GM12875 (cell line): ENCODE data around the gene APBA2.

ENCODE experiments used
- H3K4me3 ChIP-seq: one replicate; pipeline ENCODE4 v1.5.1; 2011; ENCODE audit warnings: low read depth, low read length, control low read depth
- TF ChIP-seq, protein P1 (sequence below): IDR thresholded peaks from 2 replicates; pipeline ENCODE4 v1.5.1; 2011; ENCODE audit warnings: low read depth, mild to moderate bottlenecking, control low read depth, inconsistent platforms, low read length, moderate library complexity, borderline replicate concordance; ENCODE audit not compliant: insufficient read depth

Gene APBA2

DNA sequence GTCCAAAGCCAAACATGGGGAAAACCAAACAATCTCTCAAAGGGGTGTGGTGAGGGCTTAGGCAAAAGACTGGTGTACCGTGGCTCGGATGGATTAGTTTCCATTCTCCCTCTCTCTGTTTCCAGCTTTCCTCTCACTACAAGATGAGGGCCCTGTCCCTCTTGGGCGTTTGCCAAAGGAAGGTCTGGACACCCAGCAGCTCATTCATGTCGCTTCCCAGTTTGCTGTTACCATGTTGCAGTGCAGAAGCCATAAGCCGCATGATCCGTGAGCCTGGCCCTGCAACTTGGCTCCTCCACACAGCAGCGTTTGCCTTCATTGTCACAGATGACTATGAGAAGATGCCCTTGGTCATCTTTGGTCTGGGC is 92.2 kb downstream of the APBA2 start:
- TF ChIP-seq, protein P1, sequence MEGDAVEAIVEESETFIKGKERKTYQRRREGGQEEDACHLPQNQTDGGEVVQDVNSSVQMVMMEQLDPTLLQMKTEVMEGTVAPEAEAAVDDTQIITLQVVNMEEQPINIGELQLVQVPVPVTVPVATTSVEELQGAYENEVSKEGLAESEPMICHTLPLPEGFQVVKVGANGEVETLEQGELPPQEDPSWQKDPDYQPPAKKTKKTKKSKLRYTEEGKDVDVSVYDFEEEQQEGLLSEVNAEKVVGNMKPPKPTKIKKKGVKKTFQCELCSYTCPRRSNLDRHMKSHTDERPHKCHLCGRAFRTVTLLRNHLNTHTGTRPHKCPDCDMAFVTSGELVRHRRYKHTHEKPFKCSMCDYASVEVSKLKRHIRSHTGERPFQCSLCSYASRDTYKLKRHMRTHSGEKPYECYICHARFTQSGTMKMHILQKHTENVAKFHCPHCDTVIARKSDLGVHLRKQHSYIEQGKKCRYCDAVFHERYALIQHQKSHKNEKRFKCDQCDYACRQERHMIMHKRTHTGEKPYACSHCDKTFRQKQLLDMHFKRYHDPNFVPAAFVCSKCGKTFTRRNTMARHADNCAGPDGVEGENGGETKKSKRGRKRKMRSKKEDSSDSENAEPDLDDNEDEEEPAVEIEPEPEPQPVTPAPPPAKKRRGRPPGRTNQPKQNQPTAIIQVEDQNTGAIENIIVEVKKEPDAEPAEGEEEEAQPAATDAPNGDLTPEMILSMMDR, result no peak
- no peak overlapping the region for H3K4me3 ChIP-seq

DNA sequence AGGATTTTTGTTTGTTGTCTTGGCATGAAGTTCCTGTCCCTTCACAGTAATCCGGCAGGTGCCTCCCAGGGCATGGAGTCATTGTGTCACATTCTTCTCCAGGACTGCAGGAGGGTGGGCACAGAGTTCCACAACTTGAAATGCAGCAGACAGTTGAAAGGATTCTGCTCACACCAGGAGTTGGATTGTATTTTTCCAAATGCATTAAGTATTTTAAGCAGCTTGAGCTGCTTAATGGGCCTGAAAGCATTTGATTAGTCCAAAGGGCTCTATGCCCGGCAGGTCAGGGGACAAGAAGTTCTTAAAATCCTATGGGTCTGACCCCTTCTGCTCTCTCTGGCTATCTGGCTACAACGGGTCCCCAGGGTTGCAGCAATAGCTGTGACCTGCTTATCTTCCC is 92.9 kb downstream of the APBA2 start:
- TF ChIP-seq, protein P1, result no peak
- no peak overlapping the region for H3K4me3 ChIP-seq

DNA sequence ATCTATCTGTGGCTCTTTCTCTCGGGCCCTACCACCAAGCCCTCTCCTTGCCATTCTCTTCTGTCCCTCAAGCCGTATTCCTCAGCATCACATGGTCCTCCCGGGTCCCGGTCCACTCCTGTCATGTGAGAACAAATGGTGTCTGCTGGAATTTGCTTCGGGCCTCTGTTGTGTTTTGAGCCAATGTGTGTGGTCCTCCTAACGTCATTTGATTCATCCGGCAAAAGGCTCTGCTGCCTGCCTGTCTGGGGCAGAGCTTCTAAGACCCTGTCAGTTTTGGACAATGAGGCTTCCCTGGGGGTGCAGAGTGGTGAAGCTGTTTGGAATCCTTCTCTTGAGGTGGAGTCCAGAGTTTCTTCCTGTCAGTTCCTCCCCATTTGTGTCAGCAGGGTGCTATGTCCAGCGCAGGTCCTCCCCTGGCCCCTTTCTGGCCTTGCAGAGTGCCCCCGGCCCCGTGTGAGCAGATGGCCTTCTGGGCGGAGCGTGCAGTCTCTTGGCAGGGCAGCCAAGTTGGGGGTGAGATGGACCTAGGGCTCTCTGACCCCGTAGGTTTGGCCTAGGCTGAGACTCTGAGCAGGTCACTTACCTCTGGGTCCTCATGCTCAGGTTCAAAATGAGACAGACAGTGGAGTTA is 93.6 kb downstream of the APBA2 start:
- TF ChIP-seq, protein P1, result no peak
- no peak overlapping the region for H3K4me3 ChIP-seq

DNA sequence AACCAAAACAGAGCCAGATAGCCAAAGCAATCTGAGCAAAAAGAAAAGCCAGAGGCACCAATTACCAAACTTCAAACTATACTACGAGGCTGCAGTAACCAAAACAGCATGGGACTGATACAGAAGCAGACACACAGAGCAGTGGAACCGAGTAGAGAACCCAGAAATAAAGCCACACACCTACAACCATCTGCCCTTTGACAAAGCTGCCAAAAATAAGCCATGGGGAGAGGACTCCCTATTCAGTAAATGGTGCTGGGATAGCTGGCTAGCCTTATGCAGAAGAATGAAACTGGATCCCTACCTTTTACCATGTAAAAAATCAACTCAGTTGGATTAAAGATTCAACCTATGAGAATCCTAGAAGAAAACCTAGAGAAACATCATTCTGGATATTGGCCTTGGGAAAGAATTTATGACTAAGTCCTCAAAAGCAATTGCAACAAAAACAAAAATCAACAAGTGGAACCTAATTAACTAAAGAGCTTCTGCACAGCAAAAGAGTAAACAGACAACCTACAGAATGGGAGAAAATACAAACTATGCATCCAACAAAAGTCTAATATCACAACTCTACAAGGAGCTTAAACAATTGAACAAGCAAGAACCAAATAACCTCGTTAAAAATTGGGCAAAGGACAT is 95.1 kb downstream of the APBA2 start:
- TF ChIP-seq, protein P1, result no peak
- H3K4me3 ChIP-seq, result no peak overlapping the region

DNA sequence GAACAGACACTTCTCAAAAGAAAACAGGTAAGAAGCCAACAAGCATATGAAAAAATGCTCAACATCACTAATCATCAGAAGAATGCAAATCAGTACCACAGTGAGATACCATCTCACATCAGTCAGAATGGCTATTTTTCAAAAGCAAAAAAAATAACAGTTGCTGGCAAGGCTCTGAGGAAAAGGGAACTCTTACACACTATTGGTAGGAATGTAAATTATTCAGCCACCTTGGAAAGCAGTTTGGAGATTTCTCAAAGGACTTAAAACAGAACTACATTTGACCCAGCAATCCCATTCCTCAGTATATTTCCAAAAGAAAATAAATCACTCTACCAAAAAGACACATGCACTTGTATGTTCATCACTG is 95.6 kb downstream of the APBA2 start:
- TF ChIP-seq, protein P1, result no peak

DNA sequence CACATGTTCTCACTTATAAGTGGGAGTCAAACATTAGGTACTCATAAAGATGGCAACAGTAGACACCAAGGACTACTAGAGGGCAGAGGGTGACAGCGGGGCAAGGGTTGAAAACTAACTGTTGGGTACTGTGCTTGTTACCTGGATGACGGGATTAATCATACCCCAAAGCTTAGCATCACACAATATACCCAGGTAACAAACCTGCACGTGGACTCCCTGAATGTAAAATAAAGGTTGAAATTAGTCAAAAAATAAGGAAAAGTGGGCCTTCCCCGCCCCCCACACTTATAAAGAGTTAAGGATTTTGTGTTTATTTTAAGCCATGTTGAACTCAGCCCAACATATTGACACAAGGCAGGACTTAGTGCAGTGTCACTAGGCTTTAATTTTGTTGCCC is 96.1 kb downstream of the APBA2 start:
- H3K4me3 ChIP-seq, result no peak overlapping the region
- TF ChIP-seq, protein P1, result no peak

More for the DNA sequence above, 95.6 kb downstream of the APBA2 start:
- no peak overlapping the region for H3K4me3 ChIP-seq

DNA sequence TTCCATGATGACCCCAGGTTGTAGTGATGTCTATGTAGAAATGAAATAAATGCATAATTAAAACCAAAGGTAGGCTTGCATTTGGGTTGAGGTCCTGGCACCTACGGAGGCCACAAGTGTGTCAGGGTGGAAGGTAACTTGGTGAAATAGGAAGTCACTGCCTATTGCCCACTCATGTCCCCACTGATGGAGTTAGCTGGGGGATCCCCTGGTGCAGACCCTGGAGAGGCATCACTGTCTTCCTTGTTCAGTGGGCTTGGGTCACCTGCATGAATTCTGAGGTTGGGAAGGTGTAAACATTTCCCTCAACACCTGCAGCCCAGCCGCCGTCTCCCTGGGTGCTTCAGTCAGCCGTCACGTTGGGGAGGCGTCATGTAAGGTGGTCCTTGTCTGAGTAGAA is 97.1 kb downstream of the APBA2 start:
- TF ChIP-seq, protein P1, result no peak
- no peak overlapping the region for H3K4me3 ChIP-seq
